Keratinocyte (primary cell): ENCODE measurements around the gene APPL1. TPM values are rescaled to one million over a fixed set of nuclear protein-coding genes. Genes with fewer than 3 reads are reported as not detected.

Source experiments
- DNase-seq: peaks from one replicate; pipeline ENCODE4 v3.0.0-alpha.2; 2011; ENCODE audit warnings: low read depth, missing footprints, low spot score
- FAIRE-seq: peaks from 2 replicates; lab custom pipeline; 2011; peaks lifted over from hg19 to GRCh38; lab: Jason Lieb, UNC
- H2AFZ ChIP-seq: 2 replicates; pipeline ENCODE4 v1.6.0; 2012; ENCODE audit warnings: low read length, control low read depth, inconsistent platforms; ENCODE audit not compliant: control insufficient read depth
- H3K27ac ChIP-seq: 2 replicates; pipeline ENCODE4 v1.5.1; 2011; ENCODE audit warnings: low read length; ENCODE audit not compliant: control insufficient read depth, insufficient read depth
- H3K27me3 ChIP-seq: 3 replicates; pipeline ENCODE4 v1.6.0; 2011; ENCODE audit warnings: low read length; ENCODE audit not compliant: control insufficient read depth, insufficient read depth; ENCODE audit errors: extremely low read depth
- H3K36me3 ChIP-seq, 2 experiments: 2 replicates in 1 of 2; 3 replicates in 1 of 2; pipeline ENCODE4 v1.5.1; 2011; ENCODE audit warnings: low read length in 2 of 2, mild to moderate bottlenecking in 1 of 2; ENCODE audit not compliant: control insufficient read depth in 2 of 2, insufficient read depth in 2 of 2; ENCODE audit errors: extremely low read depth in 1 of 2
- H3K4me1 ChIP-seq: 3 replicates; pipeline ENCODE4 v1.5.1; 2011; ENCODE audit warnings: low read length; ENCODE audit not compliant: control insufficient read depth, insufficient read depth; ENCODE audit errors: extremely low read depth
- H3K4me2 ChIP-seq: 3 replicates; pipeline ENCODE4 v1.6.0; 2011; ENCODE audit warnings: low read depth, low read length; ENCODE audit not compliant: control insufficient read depth, insufficient read depth; ENCODE audit errors: extremely low read depth
- H3K4me3 ChIP-seq, 3 experiments: fragments of 200-600 bp in 1 of 3; sonication (generic) in 1 of 3; 2 replicates in 2 of 3; 3 replicates in 1 of 3; pipeline ENCODE4 v1.5.1; 2011 to 2016; ENCODE audit warnings: low read length in 3 of 3, mild to moderate bottlenecking in 3 of 3, control low read depth in 2 of 3, inconsistent platforms in 1 of 3, low read depth in 1 of 3, mixed read lengths in 1 of 3, mixed run types in 1 of 3, moderate library complexity in 1 of 3; ENCODE audit not compliant: control insufficient read depth in 2 of 3, insufficient read depth in 2 of 3; ENCODE audit errors: extremely low read depth in 1 of 3
- H3K79me2 ChIP-seq: 2 replicates; pipeline ENCODE4 v1.6.0; 2012; ENCODE audit warnings: low read length; ENCODE audit not compliant: control insufficient read depth, insufficient read depth
- H3K9ac ChIP-seq: 3 replicates; pipeline ENCODE4 v1.6.0; 2011; ENCODE audit warnings: low read length; ENCODE audit not compliant: control insufficient read depth, insufficient read depth; ENCODE audit errors: extremely low read depth
- H3K9me1 ChIP-seq: 3 replicates; pipeline ENCODE4 v1.6.0; 2011; ENCODE audit warnings: low read length; ENCODE audit not compliant: control insufficient read depth, insufficient read depth; ENCODE audit errors: extremely low read depth
- H3K9me3 ChIP-seq: 2 replicates; pipeline ENCODE4 v1.5.1; 2012; ENCODE audit warnings: low read depth, low read length; ENCODE audit not compliant: control insufficient read depth
- H4K20me1 ChIP-seq: 3 replicates; pipeline ENCODE4 v1.6.0; 2011; ENCODE audit warnings: low read length; ENCODE audit not compliant: control insufficient read depth, insufficient read depth; ENCODE audit errors: extremely low read depth
- EZH2 ChIP-seq: IDR thresholded peaks from one replicate; pipeline ENCODE4 v1.6.1; 2012; ENCODE audit warnings: inconsistent platforms, mild to moderate bottlenecking, low read length, moderate library complexity
- dilution Hi-C: fragments of 300-500 bp; cut with MboI; formaldehyde crosslinking; loops from one replicate; pipeline ENCODE4 v1.7.0; 2020; ENCODE audit warnings: low sequenced_read_pairs; ENCODE audit not compliant: extremely low pct_ligation_motif_present
- polyA plus RNA-seq, 5 experiments: library from polyadenylated mRNA; depleted of rRNA in 3 of 5; stranded (reverse) in 3 of 5; stranded (forward) in 1 of 5; unstranded in 1 of 5; fragments of >200 nt; gene quantifications; 1 replicate in 1 of 5; 2 replicates in 3 of 5; 3 replicates in 1 of 5; pipeline versions ENCODE4 v1.2.1 to v1.2.3, GENCODE V29; 2011 to 2012; ENCODE audit warnings: missing spikeins in 2 of 5, low read depth in 1 of 5, low replicate concordance in 1 of 5
- TF ChIP-seq, protein P1 (sequence below), 3 experiments: IDR thresholded peaks in 1 of 3; conservative IDR thresholded peaks in 1 of 3; optimal IDR thresholded peaks in 1 of 3; 2 replicates in 2 of 3; 3 replicates in 1 of 3; pipeline versions ENCODE3 to v1.5.1; 2011; ENCODE audit warnings: low read length in 3 of 3, mild to moderate bottlenecking in 3 of 3, moderate library complexity in 2 of 3, control low read depth in 1 of 3, inconsistent platforms in 1 of 3; ENCODE audit not compliant: insufficient read depth in 2 of 3; ENCODE audit errors: extremely low read depth in 1 of 3

APPL1 gene
- polyA plus RNA-seq, 1 donor (not counting 4 experiments of a cell fraction or from before 2014, with no cell fraction given): 25.6 TPM

DNA sequence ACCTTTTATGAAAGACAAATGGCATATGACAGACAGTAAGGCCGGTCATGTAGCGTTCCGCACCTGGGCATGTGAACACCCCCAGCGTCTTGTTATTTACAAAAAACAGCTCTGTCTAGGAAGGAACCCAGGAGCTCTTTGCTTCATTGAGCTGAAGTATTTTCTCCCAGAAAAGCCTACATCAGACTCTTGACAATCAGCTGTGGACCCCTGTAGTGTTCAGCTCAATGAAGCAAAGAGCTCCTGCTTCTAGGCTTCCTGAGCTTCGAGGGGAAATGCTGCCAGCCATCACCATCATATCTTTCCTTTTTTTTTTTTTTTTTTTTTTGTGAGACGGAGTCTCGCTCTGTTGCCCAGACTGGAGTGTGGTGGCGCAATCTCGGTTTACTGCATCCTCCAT is 60.9 kb downstream of the APPL1 start:
- dilution Hi-C loops: no loop called here
- H3K27ac ChIP-seq: no peak overlapping the region
- FAIRE-seq: no peak

DNA sequence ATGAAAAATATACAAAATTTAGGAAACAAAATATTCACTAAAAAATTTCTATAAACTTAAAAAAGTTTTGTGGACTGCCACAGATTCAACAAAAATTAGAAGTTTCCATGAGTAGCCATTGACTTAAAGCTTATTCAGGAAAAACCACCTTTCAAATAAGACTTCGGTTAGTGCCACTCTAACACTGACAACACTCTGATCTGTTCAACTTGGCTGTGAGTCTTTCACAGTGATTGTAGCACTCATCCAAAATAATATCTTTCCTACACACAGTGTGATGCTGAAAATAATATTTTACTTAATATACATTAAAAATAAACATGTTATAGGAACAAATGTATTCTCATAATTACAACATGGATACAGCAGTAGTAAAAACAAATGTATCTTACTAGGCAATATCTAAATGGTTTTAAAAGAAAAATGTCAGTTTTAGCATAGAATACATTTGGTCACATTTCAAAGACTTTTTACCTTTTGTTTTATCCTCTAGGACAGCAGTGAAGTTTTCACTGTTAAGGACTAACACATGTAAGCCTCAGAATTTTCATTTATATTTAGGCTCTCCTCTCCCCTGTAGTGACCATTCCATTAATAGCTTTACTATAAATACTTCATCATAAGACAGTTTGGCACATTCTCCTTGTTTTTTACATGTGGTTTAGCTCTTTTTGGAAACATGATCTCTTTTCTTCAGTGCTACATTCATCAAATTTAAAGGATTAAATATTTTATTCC is 64.8 kb downstream of the APPL1 start, which contains the start of gene ASB14:
ASB14 (minus strand) TSS at position 527 of the 738 bp plus-strand sequence. CDS start 652 bp downstream, outside the sequence.
- Histone ChIP-seq H2AFZ (no peak within 1 kb of the TSS), H3K27ac (no peak within 1 kb of the TSS), H3K9me3 (no peaks in the 10 kb centered on the region), H3K4me3 (no peak within 1 kb of the TSS), H3K9me1 (no peaks in the 10 kb centered on the region), H3K36me3 (no peaks in the 10 kb centered on the region), H3K4me1 (no peaks in the 10 kb centered on the region), H3K4me2 (no peak within 1 kb of the TSS), H4K20me1 (no peaks in the 10 kb centered on the region), H3K79me2 (no peaks in the 10 kb centered on the region), H3K27me3 (no peaks in the 10 kb centered on the region), H3K9ac (no peak within 1 kb of the TSS)
- DNase-seq: no peak
- dilution Hi-C loops: no loop called here
- FAIRE-seq: no peak
- TF ChIP-seq EZH2: no peak
- TF ChIP-seq, protein P1, sequence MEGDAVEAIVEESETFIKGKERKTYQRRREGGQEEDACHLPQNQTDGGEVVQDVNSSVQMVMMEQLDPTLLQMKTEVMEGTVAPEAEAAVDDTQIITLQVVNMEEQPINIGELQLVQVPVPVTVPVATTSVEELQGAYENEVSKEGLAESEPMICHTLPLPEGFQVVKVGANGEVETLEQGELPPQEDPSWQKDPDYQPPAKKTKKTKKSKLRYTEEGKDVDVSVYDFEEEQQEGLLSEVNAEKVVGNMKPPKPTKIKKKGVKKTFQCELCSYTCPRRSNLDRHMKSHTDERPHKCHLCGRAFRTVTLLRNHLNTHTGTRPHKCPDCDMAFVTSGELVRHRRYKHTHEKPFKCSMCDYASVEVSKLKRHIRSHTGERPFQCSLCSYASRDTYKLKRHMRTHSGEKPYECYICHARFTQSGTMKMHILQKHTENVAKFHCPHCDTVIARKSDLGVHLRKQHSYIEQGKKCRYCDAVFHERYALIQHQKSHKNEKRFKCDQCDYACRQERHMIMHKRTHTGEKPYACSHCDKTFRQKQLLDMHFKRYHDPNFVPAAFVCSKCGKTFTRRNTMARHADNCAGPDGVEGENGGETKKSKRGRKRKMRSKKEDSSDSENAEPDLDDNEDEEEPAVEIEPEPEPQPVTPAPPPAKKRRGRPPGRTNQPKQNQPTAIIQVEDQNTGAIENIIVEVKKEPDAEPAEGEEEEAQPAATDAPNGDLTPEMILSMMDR (optimal IDR thresholded peaks at IDR 0.05 in 1 of 3, IDR thresholded peaks at IDR 0.05 in 1 of 3, conservative IDR thresholded peaks at IDR 0.05 in 1 of 3; ENCODE audit: extremely low read depth in 1 of 3, insufficient read depth in 2 of 3, low read length in 3 of 3): no peak

More for the DNA sequence above, 60.9 kb downstream of the APPL1 start:
- no peaks in the 10 kb centered on the region for H3K9me3 ChIP-seq
- TF ChIP-seq, protein P1 (optimal IDR thresholded peaks at IDR 0.05 in 1 of 3, IDR thresholded peaks at IDR 0.05 in 1 of 3, conservative IDR thresholded peaks at IDR 0.05 in 1 of 3; ENCODE audit: extremely low read depth in 1 of 3, insufficient read depth in 2 of 3, low read length in 3 of 3): no peak
- TF ChIP-seq EZH2: no peak
- no peaks in the 10 kb centered on the region for H3K4me1 ChIP-seq
- H3K27me3 ChIP-seq: no peaks in the 10 kb centered on the region
- H3K4me3 ChIP-seq: no peak overlapping the region
- H3K36me3 ChIP-seq: no peaks in the 10 kb centered on the region
- no peak overlapping the region for H2AFZ ChIP-seq
- H3K9me1 ChIP-seq: no peaks in the 10 kb centered on the region
- H3K4me2 ChIP-seq: no peak overlapping the region
- no peaks in the 10 kb centered on the region for H4K20me1 ChIP-seq
- no peak for DNase-seq
- H3K9ac ChIP-seq: no peak overlapping the region
- no peaks in the 10 kb centered on the region for H3K79me2 ChIP-seq
